Activated CD4-positive, CD25-positive, alpha-beta regulatory T cell (primary cell): ENCODE results near the gene F7.
"Not testable (repeated sequence)": the region's sequence is repeated elsewhere in the genome, so short reads cannot be mapped to it uniquely, and the experiment has no call there.

ENCODE experiments used
- DNase-seq, 4 experiments: peaks; one replicate each; lab custom pipeline; 2025; lab: John Stamatoyannopoulos, UW

The F7 gene

GRCh38 chr13:113102302-113102701 is 3.3 kb upstream of the F7 start:
- not testable (repeated sequence) for DNase-seq

- DNase-seq, result no peak
Measured at GRCh38 chr13:113102727-113103126, 2.9 kb upstream of the F7 start.

- no peak for DNase-seq
Measured at GRCh38 chr13:113103646-113104045, 1.9 kb upstream of the F7 start.

DNA sequence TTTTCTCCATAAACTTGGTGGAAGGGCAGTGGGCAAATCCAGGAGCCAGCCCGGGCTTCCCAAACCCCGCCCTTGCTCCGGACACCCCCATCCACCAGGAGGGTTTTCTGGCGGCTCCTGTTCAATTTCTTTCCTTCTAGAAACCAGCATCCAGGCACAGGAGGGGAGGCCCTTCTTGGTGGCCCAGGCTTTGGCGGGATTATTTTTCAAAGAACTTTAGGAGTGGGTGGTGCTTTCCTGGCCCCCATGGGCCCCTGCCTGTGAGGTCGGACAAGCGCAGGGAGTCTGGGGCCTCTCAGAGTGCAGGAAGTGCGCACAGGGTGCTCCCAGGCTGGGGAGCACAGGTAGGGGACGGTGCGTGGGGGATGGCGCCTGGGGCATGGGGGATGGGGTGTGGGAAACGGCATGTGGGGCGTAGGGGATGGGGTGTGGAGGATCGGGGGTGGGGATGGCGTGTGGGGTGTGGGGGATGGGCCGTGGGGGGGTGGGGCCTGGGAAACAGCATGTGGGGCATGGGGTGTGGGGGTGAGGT is 396 bp downstream of the F7 start:
- DNase-seq, result no peak

DNA sequence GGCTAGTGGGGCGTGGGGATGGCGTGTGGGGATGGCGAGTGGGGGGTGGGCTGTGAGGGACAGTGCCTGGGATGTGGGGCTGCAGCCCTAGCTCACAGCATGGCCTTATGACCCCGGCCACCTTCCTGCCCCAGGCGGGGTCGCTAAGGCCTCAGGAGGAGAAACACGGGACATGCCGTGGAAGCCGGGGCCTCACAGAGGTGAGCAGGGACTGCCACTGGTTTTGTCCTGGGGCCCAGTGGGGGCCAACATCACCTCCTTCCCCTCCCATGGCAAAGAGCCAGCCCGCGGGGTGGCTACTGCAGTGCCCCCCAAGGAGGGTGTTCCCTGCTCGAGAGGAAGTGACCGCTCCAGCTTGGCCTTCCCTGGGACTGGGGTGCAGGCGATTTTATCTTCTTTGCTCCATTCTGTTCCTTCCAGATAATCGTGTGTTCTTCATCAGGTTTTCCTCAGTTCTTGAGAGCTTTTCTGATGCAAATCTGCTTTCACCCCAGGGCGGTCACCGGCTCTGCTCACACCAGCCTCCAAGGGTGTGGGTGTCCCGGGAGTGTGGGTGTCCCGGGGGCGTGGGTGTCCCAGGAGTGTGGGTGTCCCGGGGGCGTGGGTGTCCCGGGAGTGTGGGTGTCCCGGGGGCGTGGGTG is 1.2 kb downstream of the F7 start:
- no peak for DNase-seq

- DNase-seq, result not testable (repeated sequence)
Measured at GRCh38 chr13:113108521-113108920, 2.9 kb downstream of the F7 start.

- DNase-seq, result no peak
Measured at GRCh38 chr13:113109151-113110047, 3.8 kb downstream of the F7 start.

- DNase-seq, result no peak
Measured at GRCh38 chr13:113110048-113110851, 4.7 kb downstream of the F7 start.

- no peak for DNase-seq
Measured at GRCh38 chr13:113110852-113111315, 5.3 kb downstream of the F7 start.

- not testable (repeated sequence) for DNase-seq
Measured at GRCh38 chr13:113111821-113112220, 6.2 kb downstream of the F7 start.

DNA sequence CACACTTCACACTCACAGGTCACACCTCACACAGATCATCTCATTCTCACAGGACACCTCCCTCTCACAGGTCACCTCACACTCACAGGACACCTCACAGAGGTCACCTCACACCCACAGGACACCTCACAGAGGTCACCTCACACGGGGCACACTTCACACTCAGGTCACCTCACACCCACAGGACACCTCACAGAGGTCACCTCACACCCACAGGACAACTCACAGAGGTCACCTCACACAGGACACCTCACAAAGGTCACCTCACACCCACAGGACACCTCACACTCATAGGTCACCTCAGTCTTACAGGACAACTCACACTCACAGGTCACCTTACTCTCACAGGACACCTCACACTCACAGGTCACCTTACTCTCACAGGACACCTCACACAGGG is 6.9 kb downstream of the F7 start:
- not testable (repeated sequence) for DNase-seq

GRCh38 chr13:113112893-113113845 is 7.6 kb downstream of the F7 start:
- DNase-seq, result no peak

- DNase-seq, result no peak
Measured at GRCh38 chr13:113113846-113114271, 8.3 kb downstream of the F7 start.

GRCh38 chr13:113114511-113115362 is 9.1 kb downstream of the F7 start:
- no peak for DNase-seq

- no peak for DNase-seq
Measured at GRCh38 chr13:113115363-113116205, 10.0 kb downstream of the F7 start.

GRCh38 chr13:113116206-113116800 is 10.7 kb downstream of the F7 start:
- no peak for DNase-seq

DNA sequence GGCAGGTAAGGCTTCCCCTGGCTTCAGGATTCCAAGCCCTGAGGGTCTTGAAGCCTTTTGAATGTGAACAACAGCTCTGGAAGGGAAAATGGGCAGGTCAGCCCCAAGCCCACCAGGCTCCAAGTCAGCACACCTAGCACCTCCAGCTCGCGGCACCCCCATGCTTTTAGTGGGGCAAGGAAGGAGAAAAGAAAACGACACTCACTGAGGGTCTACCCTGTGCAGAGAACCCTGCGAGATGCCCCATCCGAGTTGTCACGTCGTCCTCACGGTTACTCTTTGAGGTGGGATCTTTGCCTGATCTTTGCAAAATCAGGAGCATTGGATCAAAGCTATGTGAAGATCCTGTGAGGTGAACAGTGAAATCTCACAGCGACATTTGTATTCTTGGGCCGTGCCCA is 11.3 kb downstream of the F7 start:
- no peak for DNase-seq

DNA sequence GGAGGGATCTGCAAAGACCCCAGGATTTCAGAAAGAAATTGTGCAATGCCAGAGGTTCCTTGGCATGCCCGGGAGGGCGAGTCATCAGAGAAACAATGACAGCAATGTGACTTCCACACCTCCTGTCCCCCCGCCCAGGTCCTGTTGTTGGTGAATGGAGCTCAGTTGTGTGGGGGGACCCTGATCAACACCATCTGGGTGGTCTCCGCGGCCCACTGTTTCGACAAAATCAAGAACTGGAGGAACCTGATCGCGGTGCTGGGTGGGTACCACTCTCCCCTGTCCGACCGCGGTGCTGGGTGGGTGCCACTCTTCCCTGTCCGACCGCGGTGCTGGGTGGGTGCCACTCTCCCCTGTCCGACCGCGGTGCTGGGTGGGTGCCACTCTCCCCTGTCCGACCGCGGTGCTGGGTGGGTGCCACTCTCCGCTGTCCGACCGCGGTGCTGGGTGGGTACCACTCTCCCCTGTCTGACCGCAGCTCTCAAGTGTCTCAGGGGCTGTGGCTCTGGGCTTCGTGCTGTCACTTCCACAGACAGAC is 11.8 kb downstream of the F7 start:
- DNase-seq, result no peak
